GM23338 (cell line): ENCODE data around the gene NDUFS2. TPM values are rescaled to one million over a fixed set of nuclear protein-coding genes. Genes with fewer than 3 reads are reported as not detected.

Source experiments
- ATAC-seq: fragments of 200-7000 bp; cut with Tn5 transposase; 3 replicates; pipeline ENCODE4 v1.9.1; 2020
- DNase-seq: peaks from one replicate; pipeline ENCODE4 v3.0.0-alpha.2; 2015; ENCODE audit warnings: low spot score
- H2AFZ ChIP-seq: fragments of 200-600 bp; sonication (generic); 2 replicates; pipeline ENCODE4 v1.8.0; 2016; ENCODE audit warnings: antibody characterized with exemption, mild to moderate bottlenecking, moderate library complexity
- H3F3A ChIP-seq: fragments of 200-600 bp; sonication (generic); replicated peaks from 2 replicates; pipeline ENCODE4 v1.8.0; 2017; ENCODE audit warnings: antibody characterized with exemption, mixed run types, low read depth
- H3K27ac ChIP-seq: fragments of 200-600 bp; sonication (generic); 2 replicates; pipeline ENCODE4 v1.6.1; 2016; ENCODE audit warnings: low read depth
- H3K27me3 ChIP-seq: fragments of 200-600 bp; sonication (generic); 2 replicates; pipeline ENCODE4 v1.8.0; 2016; ENCODE audit warnings: mild to moderate bottlenecking, mixed run types, moderate library complexity; ENCODE audit not compliant: insufficient read depth
- H3K36me3 ChIP-seq: fragments of 200-600 bp; sonication (generic); 2 replicates; pipeline ENCODE4 v1.8.0; 2016; ENCODE audit warnings: mild to moderate bottlenecking; ENCODE audit not compliant: insufficient read depth
- H3K4me1 ChIP-seq: fragments of 200-600 bp; sonication (generic); 2 replicates; pipeline ENCODE4 v1.8.0; 2016; ENCODE audit warnings: mild to moderate bottlenecking, moderate library complexity; ENCODE audit not compliant: insufficient read depth
- H3K4me2 ChIP-seq: fragments of 200-600 bp; sonication (generic); 2 replicates; pipeline ENCODE4 v1.7.1; 2017; ENCODE audit warnings: mixed run types
- H3K4me3 ChIP-seq: fragments of 200-600 bp; sonication (generic); 2 replicates; pipeline ENCODE4 v1.6.1; 2016; ENCODE audit warnings: mixed run types
- H3K79me2 ChIP-seq: fragments of 200-600 bp; sonication (generic); replicated peaks from 2 replicates; pipeline ENCODE4 v1.8.0; 2017; ENCODE audit warnings: mild to moderate bottlenecking; ENCODE audit not compliant: insufficient read depth
- H3K9me2 ChIP-seq: fragments of 200-600 bp; sonication (generic); 2 replicates; pipeline ENCODE4 v1.8.0; 2017; ENCODE audit not compliant: insufficient read depth
- H4K20me1 ChIP-seq: fragments of 200-600 bp; sonication (generic); replicated peaks from 2 replicates; pipeline ENCODE4 v1.8.0; 2017; ENCODE audit warnings: mild to moderate bottlenecking; ENCODE audit not compliant: insufficient read depth
- H3K27ac Mint-ChIP-seq: 2 replicates; pipeline ENCODE4 v1.8.0; 2020; ENCODE audit warnings: inconsistent platforms, mild to moderate bottlenecking, moderate library complexity, mixed read lengths
- H3K27me3 Mint-ChIP-seq: 3 replicates; pipeline ENCODE4 v1.8.0; 2022; ENCODE audit warnings: low read depth, mild to moderate bottlenecking, moderate library complexity, mixed read lengths, inconsistent platforms; ENCODE audit not compliant: insufficient read depth, poor library complexity
- H3K36me3 Mint-ChIP-seq: 3 replicates; pipeline ENCODE4 v1.8.0; 2021; ENCODE audit warnings: low read depth, mild to moderate bottlenecking, inconsistent platforms, moderate library complexity, mixed read lengths
- H3K4me1 Mint-ChIP-seq: 3 replicates; pipeline ENCODE4 v1.8.0; 2020; ENCODE audit warnings: mild to moderate bottlenecking, inconsistent platforms, mixed read lengths
- H3K4me3 Mint-ChIP-seq: 3 replicates; pipeline ENCODE4 v1.8.0; 2021; ENCODE audit warnings: moderate library complexity, mild to moderate bottlenecking, inconsistent platforms, mixed read lengths
- H3K9me3 Mint-ChIP-seq: 3 replicates; pipeline ENCODE4 v1.8.0; 2020; ENCODE audit warnings: moderate library complexity, mild to moderate bottlenecking, inconsistent platforms, mixed read lengths
- CTCF ChIP-seq, 2 experiments: fragments of 200-600 bp in 1 of 2; sonication (generic) in 1 of 2; conservative IDR thresholded peaks; 2 replicates each; pipeline versions ENCODE4 v1.5.1 to v1.6.1; 2016 to 2017; ENCODE audit warnings: antibody characterized with exemption in 2 of 2, low read depth in 2 of 2, mild to moderate bottlenecking in 2 of 2, moderate library complexity in 1 of 2
- ETS1 ChIP-seq: IDR thresholded peaks from 2 replicates; pipeline ENCODE4 v1.6.1; 2016; ENCODE audit warnings: antibody characterized with exemption
- EZH2 ChIP-seq: fragments of 200-600 bp; sonication (generic); IDR thresholded peaks from one replicate; pipeline ENCODE4 v1.8.0; 2017; ENCODE audit warnings: antibody characterized with exemption, mild to moderate bottlenecking, low read depth; ENCODE audit not compliant: unreplicated experiment
- EZH2phosphoT487 ChIP-seq: fragments of 200-600 bp; sonication (generic); IDR thresholded peaks from one replicate; pipeline ENCODE4 v1.8.1; 2018; ENCODE audit warnings: antibody characterized with exemption; ENCODE audit not compliant: unreplicated experiment
- JUNB ChIP-seq: IDR thresholded peaks from one replicate; pipeline ENCODE4 v1.6.1; 2016; ENCODE audit warnings: antibody characterized with exemption; ENCODE audit not compliant: unreplicated experiment
- NANOG ChIP-seq: IDR thresholded peaks from 2 replicates; pipeline ENCODE4 v1.6.1; 2016; ENCODE audit warnings: antibody characterized with exemption, borderline replicate concordance
- POLR2AphosphoS5 ChIP-seq: IDR thresholded peaks from 2 replicates; pipeline ENCODE4 v1.6.1; 2016; ENCODE audit warnings: antibody characterized with exemption, low read depth
- REST ChIP-seq: IDR thresholded peaks from one replicate; pipeline ENCODE4 v1.6.1; 2018; ENCODE audit warnings: antibody characterized with exemption; ENCODE audit not compliant: unreplicated experiment
- ZNF331 ChIP-seq: fragments of 250-450 bp; sonication (Bioruptor Pico); IDR thresholded peaks from 2 replicates; pipeline ENCODE4 v1.5.0; 2020; ENCODE audit warnings: low read depth, mild to moderate bottlenecking, moderate library complexity
- ZNF462 ChIP-seq: fragments of 250-450 bp; sonication (Bioruptor Pico); IDR thresholded peaks from 2 replicates; pipeline ENCODE4 v1.5.0; 2020; ENCODE audit warnings: mild to moderate bottlenecking, moderate library complexity
- polyA plus RNA-seq: library from polyadenylated mRNA; unstranded; fragments of >200 nt; fragmentation: Nextera tagmentation; extraction: Ambion mirVana; gene quantifications from 2 replicates; pipeline ENCODE4 v1.2.1, GENCODE V29; 2016
- total RNA-seq: library from RNA; depleted of rRNA; stranded (reverse); fragments of >200 nt; shearing (Covaris generic); gene quantifications from 2 replicates; pipeline ENCODE4 v1.2.3, GENCODE V29; 2014

NDUFS2 gene
- total and polyA plus RNA-seq, 2 experiments from 2014 or later: 56.7 to 131 TPM

- TF ChIP-seq CTCF (conservative IDR thresholded peaks at IDR 0.05; ENCODE audit: low read depth in 2 of 2) (no peak), EZH2phosphoT487 (no peak), JUNB (no peak), POLR2AphosphoS5 (no peak)
Observed at GRCh38 chr1:161230762-161231161, 28.6 kb downstream of the NDUFS2 start (continued).

GRCh38 chr1:161233102-161233501 is 30.9 kb downstream of the NDUFS2 start:
- H3K4me3 ChIP-seq: no peak overlapping the region
- no peaks in the 10 kb centered on the region for H3K79me2 ChIP-seq
- no peak overlapping the region for H3K27ac ChIP-seq
- Mint-ChIP-seq H3K27me3 (peaks cover 3% of the 10 kb centered on the region), H3K4me1 (no peaks in the 10 kb centered on the region; the same call in 2 of the 3 replicates), H3K36me3 (peaks cover 14% of the 10 kb centered on the region), H3K4me3 (no peak overlapping the region), H3K27ac (no peak overlapping the region), H3K9me3 (no peaks in the 10 kb centered on the region)
- no peaks in the 10 kb centered on the region for H3K4me1 ChIP-seq
- H3K4me2 ChIP-seq: no peak overlapping the region
- no peak for ATAC-seq
- H3F3A ChIP-seq: peaks cover 9% of the 10 kb centered on the region; the same call in 1 of the 2 replicates
- H3K27me3 ChIP-seq: no peaks in the 10 kb centered on the region
- no peaks in the 10 kb centered on the region for H3K9me2 ChIP-seq
- no peak for DNase-seq
- peaks cover 6% of the 10 kb centered on the region for H3K36me3 ChIP-seq
- no peak overlapping the region for H2AFZ ChIP-seq
- no peaks in the 10 kb centered on the region for H4K20me1 ChIP-seq
- TF ChIP-seq POLR2AphosphoS5 (no peak), ZNF331 (CRISPR knock-in tag) (no peak), JUNB (no peak), ZNF462 (CRISPR knock-in tag) (no peak), EZH2 (no peak), ETS1 (no peak), NANOG (no peak), REST (no peak), CTCF (conservative IDR thresholded peaks at IDR 0.05; ENCODE audit: low read depth in 2 of 2) (no peak)
